GM12878 (cell line): ENCODE measurements around the gene LRRC47. TPM values are rescaled to one million over a fixed set of nuclear protein-coding genes. Genes with fewer than 3 reads are reported as not detected.

Experiments used
- ATAC-seq: fragments of 200-7000 bp; cut with Tn5 transposase; 3 replicates; pipeline ENCODE4 v1.9.1; 2020; ENCODE audit warnings: mild to moderate bottlenecking, moderate library complexity
- BruUV-seq: library from RNA; stranded (reverse); fragments of 400-500 nt; replicated peaks from 2 replicates; lab custom pipeline; 2021; lab: Mats Ljungman, UMichigan
- CTCF ChIA-PET: fragments of 300-600 bp; sonication (Branson Sonifier 250); formaldehyde crosslinking; extraction: SDS; loops from one replicate; lab custom pipeline; 2021; ENCODE audit warnings: inconsistent platforms; lab: Yijun Ruan, JAX
- POLR2A ChIA-PET: fragments of 350-600 bp; formaldehyde crosslinking; extraction: SDS; loops from one replicate; lab custom pipeline; 2021; ENCODE audit warnings: inconsistent platforms; lab: Charles Lee
- RAD21 ChIA-PET: fragments of 300-600 bp; sonication (Branson Sonifier 250); formaldehyde crosslinking; loops from one replicate; lab custom pipeline; 2023; ENCODE audit warnings: antibody characterized with exemption; ENCODE audit not compliant: unreplicated experiment; lab: Charles Lee
- SMC1A ChIA-PET: fragments of 300-600 bp; sonication (Branson Sonifier 250); formaldehyde crosslinking; loops from one replicate; lab custom pipeline; 2023; ENCODE audit not compliant: unreplicated experiment, uncharacterized antibody; lab: Charles Lee
- DNase-seq: peaks from one replicate; pipeline ENCODE4 v3.0.0-alpha.2; 2011; ENCODE audit warnings: low read depth, low spot score
- FAIRE-seq: peaks from 3 replicates; lab custom pipeline; 2011; peaks lifted over from hg19 to GRCh38; lab: Jason Lieb, UNC
- H2AFZ ChIP-seq: 2 replicates; pipeline ENCODE4 v1.6.0; 2011; ENCODE audit warnings: low read depth, low read length, control low read depth; ENCODE audit not compliant: control insufficient read depth
- H3K27ac ChIP-seq: 2 replicates; pipeline ENCODE4 v1.5.1; 2011; ENCODE audit warnings: control low read depth; ENCODE audit not compliant: control insufficient read depth, insufficient read depth
- H3K27me3 ChIP-seq, 2 experiments: replicated peaks in 1 of 2; 2 replicates each; pipeline versions ENCODE4 v1.6.0 to v1.6.1; 2011; ENCODE audit warnings: low read length in 1 of 2; ENCODE audit not compliant: control insufficient read depth in 2 of 2, insufficient read depth in 2 of 2
- H3K36me3 ChIP-seq, 2 experiments: 2 replicates each; pipeline ENCODE4 v1.5.1; 2011; ENCODE audit warnings: low read length in 1 of 2; ENCODE audit not compliant: control insufficient read depth in 2 of 2, insufficient read depth in 2 of 2
- H3K4me1 ChIP-seq: 2 replicates; pipeline ENCODE4 v1.6.1; 2011; ENCODE audit warnings: mild to moderate bottlenecking, low read length, moderate library complexity, mixed read lengths; ENCODE audit not compliant: control insufficient read depth, insufficient read depth
- H3K4me2 ChIP-seq: 2 replicates; pipeline ENCODE4 v1.6.0; 2011; ENCODE audit warnings: control low read depth; ENCODE audit not compliant: control insufficient read depth, insufficient read depth
- H3K4me3 ChIP-seq: fragments of 200-600 bp; sonication (generic); 2 replicates; pipeline ENCODE4 v1.5.1; 2016
- H3K79me2 ChIP-seq: 2 replicates; pipeline ENCODE4 v1.6.0; 2011; ENCODE audit warnings: low read length; ENCODE audit not compliant: control insufficient read depth, insufficient read depth
- H3K9ac ChIP-seq: 2 replicates; pipeline ENCODE4 v1.8.0; 2011; ENCODE audit warnings: low read length, control low read depth, mixed read lengths; ENCODE audit not compliant: control insufficient read depth, insufficient read depth
- H3K9me3 ChIP-seq: replicated peaks from 3 replicates; pipeline ENCODE4 v1.5.1; 2011; ENCODE audit warnings: mild to moderate bottlenecking, low read length; ENCODE audit not compliant: control insufficient read depth, insufficient read depth
- H4K20me1 ChIP-seq: 2 replicates; pipeline ENCODE4 v1.6.0; 2011; ENCODE audit not compliant: control insufficient read depth, insufficient read depth
- BMI1 ChIP-seq: fragments of 450-650 bp; IDR thresholded peaks from 2 replicates; pipeline ENCODE4 v1.6.1; 2016; ENCODE audit warnings: mild to moderate bottlenecking, moderate library complexity, borderline replicate concordance
- EP300 ChIP-seq, 2 experiments: fragments of 150-350 bp in 1 of 2; IDR thresholded peaks; 2 replicates each; pipeline ENCODE4 v1.6.1; 2011 to 2012; ENCODE audit warnings: low read depth in 2 of 2, low read length in 2 of 2, borderline replicate concordance in 1 of 2, improper control_type of control experiment in 1 of 2, inconsistent platforms in 1 of 2; ENCODE audit not compliant: control insufficient read depth in 1 of 2
- ETV6 ChIP-seq, 2 experiments: fragments of 450-650 bp in 1 of 2; IDR thresholded peaks in 1 of 2; conservative IDR thresholded peaks in 1 of 2; 2 replicates each; pipeline ENCODE4 v1.6.1; 2014; ENCODE audit warnings: antibody characterized with exemption in 1 of 2, borderline replicate concordance in 1 of 2, low read depth in 1 of 2, mild to moderate bottlenecking in 1 of 2, moderate library complexity in 1 of 2
- FOXK2 ChIP-seq: fragments of 450-650 bp; IDR thresholded peaks from 2 replicates; pipeline ENCODE4 v1.6.1; 2017; ENCODE audit warnings: mild to moderate bottlenecking, moderate library complexity
- GATAD2B ChIP-seq: fragments of 450-650 bp; conservative IDR thresholded peaks from 2 replicates; pipeline ENCODE4 v1.6.1; 2017; ENCODE audit warnings: low read depth, mild to moderate bottlenecking, moderate library complexity
- JUNB ChIP-seq: IDR thresholded peaks from 2 replicates; pipeline ENCODE4 v1.6.1; 2016; ENCODE audit warnings: antibody characterized with exemption, mild to moderate bottlenecking
- KAT2A ChIP-seq: conservative IDR thresholded peaks from 2 replicates; pipeline ENCODE4 v1.6.1; 2011; ENCODE audit warnings: low read depth, low read length; ENCODE audit not compliant: control insufficient read depth
- MYB ChIP-seq: fragments of 150-350 bp; IDR thresholded peaks from 2 replicates; pipeline ENCODE4 v1.6.1; 2014; ENCODE audit warnings: mild to moderate bottlenecking, low read depth, low read length, borderline replicate concordance
- NR2C1 ChIP-seq: fragments of 450-650 bp; IDR thresholded peaks from 2 replicates; pipeline ENCODE4 v1.6.1; 2017; ENCODE audit warnings: antibody characterized with exemption, mild to moderate bottlenecking, moderate library complexity
- POLR2AphosphoS5 ChIP-seq: IDR thresholded peaks from 2 replicates; pipeline ENCODE4 v1.6.1; 2011; ENCODE audit warnings: mild to moderate bottlenecking, low read length, inconsistent platforms
- POU2F2 ChIP-seq: IDR thresholded peaks from 3 replicates; pipeline ENCODE4 v1.6.1; 2011; ENCODE audit warnings: low read depth, mild to moderate bottlenecking, low read length, borderline replicate concordance
- RFX5 ChIP-seq: IDR thresholded peaks from 2 replicates; pipeline ENCODE4 v1.6.1; 2011; ENCODE audit warnings: low read depth, low read length, improper control_type of control experiment
- SMAD5 ChIP-seq: IDR thresholded peaks from 2 replicates; pipeline ENCODE4 v1.6.1; 2016; ENCODE audit warnings: antibody characterized with exemption, low read depth
- SRF ChIP-seq, 2 experiments: IDR thresholded peaks; 2 replicates each; pipeline ENCODE4 v1.6.1; 2011; ENCODE audit warnings: low read depth in 2 of 2, low read length in 2 of 2, mild to moderate bottlenecking in 1 of 2, moderate library complexity in 1 of 2
- TAF1 ChIP-seq: IDR thresholded peaks from 2 replicates; pipeline ENCODE4 v1.6.1; 2011; ENCODE audit warnings: mild to moderate bottlenecking, low read depth, low read length, borderline replicate concordance
- ZSCAN29 ChIP-seq: fragments of 450-650 bp; IDR thresholded peaks from 2 replicates; pipeline ENCODE4 v1.6.1; 2017; ENCODE audit warnings: mild to moderate bottlenecking, moderate library complexity
- WGBS: methylation state at CpG from one replicate; pipeline ENCODE4 v1.1.6; 2016; ENCODE audit warnings: low lambda C conversion rate; ENCODE audit not compliant: insufficient replicate concordance, insufficient coverage; ENCODE audit errors: missing lambda C conversion rate; 5-methylcytosine and 5-hydroxymethylcytosine counted together
- in situ Hi-C: fragments of 300-500 bp; cut with MboI; formaldehyde crosslinking; loops from 9 replicates; pipeline ENCODE4 v1.14.3; 2018; ENCODE audit warnings: mixed read lengths
- intact Hi-C: fragments of 100-400 bp; cut with micrococcal nuclease; formaldehyde crosslinking; loops from one replicate; pipeline ENCODE4 v1.14.2; 2022; ENCODE audit not compliant: unreplicated experiment
- polyA plus RNA-seq, 11 experiments: library from polyadenylated mRNA; depleted of rRNA in 4 of 11; unstranded in 6 of 11; stranded (reverse) in 5 of 11; fragments of >200 nt; fragmentation: Nextera tagmentation in 4 of 11; fragmentation: Illumina TruSeq in 1 of 11; extraction: Ambion mirVana in 4 of 11; extraction: Trizol in 1 of 11; gene quantifications; 1 replicate in 1 of 11; 2 replicates in 10 of 11; pipeline versions ENCODE4 v1.2.1 to v1.2.3, GENCODE V29; 2011 to 2016; ENCODE audit warnings: inconsistent platforms in 2 of 11, missing spikeins in 2 of 11, low read depth in 1 of 11
- total RNA-seq, 4 experiments: library from RNA; depleted of rRNA in 3 of 4; stranded (reverse); fragments of >200 nt in 3 of 4; fragmentation: Illumina TruSeq in 1 of 4; extraction: Trizol in 1 of 4; gene quantifications; 2 replicates each; pipeline versions ENCODE4 v1.2.1 to v1.2.3, GENCODE V29; 2013 to 2021
- TF ChIP-seq, protein P1 (sequence below): IDR thresholded peaks from 2 replicates; pipeline ENCODE4 v1.6.1; 2012; ENCODE audit warnings: low read depth, low read length, improper control_type of control experiment
- TF ChIP-seq, protein P2 (sequence below): fragments of 450-650 bp; IDR thresholded peaks from 2 replicates; pipeline ENCODE4 v1.6.1; 2016; ENCODE audit warnings: mild to moderate bottlenecking

The LRRC47 gene
- total and polyA plus RNA-seq, 10 of the 15 experiments (the other 5 are each of a cell fraction or from before 2014, with no cell fraction given) = 2.5 to 34.6 (median 18.2) TPM

DNA sequence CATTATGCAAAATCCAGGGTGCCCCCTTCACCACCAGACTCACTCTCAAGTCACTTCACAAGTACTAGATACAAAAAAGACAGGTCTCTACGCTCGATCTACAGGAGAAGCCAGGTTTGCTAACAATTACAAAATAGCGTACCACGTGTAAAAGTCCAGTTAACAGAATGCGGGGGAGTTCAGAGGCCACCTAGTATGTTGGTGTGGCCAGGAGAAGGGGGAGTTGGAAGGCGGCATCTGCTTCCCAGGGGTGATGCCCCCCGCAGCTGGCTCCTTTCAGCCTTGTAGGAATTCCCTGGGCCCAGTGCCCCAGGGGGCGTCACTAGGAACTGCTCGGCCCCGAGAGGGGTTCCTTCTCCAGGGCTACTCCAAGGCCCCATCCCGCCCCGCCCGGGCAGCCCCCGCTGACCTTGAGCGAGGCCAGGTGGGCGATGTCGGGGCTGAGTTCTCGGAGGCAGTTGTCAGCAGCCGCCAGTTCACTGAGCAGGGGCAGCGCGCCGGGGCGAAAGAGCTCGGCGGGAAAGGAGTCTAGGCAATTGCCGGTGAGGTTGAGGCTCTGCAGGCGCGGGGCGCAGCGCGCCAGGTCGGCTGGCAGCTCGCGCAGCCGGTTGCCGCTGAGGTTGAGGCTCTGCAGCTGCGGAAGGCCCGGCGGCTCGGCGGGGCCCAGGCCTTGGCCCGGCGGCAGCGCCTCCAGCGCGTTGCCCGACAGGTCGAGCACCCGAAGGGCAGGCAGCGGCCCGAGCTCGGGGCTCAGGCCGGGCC is 664 bp downstream of the LRRC47 start (continued):
- no peak for TF ChIP-seq POLR2AphosphoS5
- TF ChIP-seq, all 136 proteins: peak for 0

DNA sequence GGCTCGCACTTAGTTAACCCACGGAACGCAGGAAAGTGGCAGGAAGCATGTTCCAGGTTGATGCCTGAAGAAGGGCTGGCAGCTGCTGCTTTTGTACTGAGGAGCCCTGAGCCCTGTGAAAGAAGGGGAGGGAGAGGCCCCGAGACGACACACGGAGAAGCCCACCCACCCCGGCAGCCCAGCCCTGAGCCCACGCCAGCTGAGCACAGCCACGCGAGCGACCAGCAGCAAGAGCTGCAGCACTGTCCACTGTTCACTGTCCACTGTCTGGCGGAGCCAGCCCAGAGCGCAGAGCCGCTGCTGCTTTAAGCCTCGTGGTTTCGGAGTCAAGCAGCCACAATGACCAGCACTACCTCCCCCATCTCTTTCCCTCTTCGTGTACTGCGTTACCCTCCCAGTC is 5.3 kb downstream of the LRRC47 start:
- Histone ChIP-seq H3K4me1 (peaks cover 28% of the 10 kb centered on the region), H2AFZ (no peak overlapping the region), H3K9me3 (no peaks in the 10 kb centered on the region), H3K79me2 (peaks cover 35% of the 10 kb centered on the region), H4K20me1 (peaks cover 5% of the 10 kb centered on the region; the same call in 1 of the 2 replicates), H3K9ac (no peak overlapping the region), H3K27me3 (no peaks in the 10 kb centered on the region), H3K36me3 (peaks cover 6 to 17% of the 10 kb centered on the region in 2 experiments), H3K4me3 (no peak overlapping the region), H3K4me2 (no peak overlapping the region), H3K27ac (no peak overlapping the region)
- ChIA-PET CTCF (no interaction called here), POLR2A (no interaction called here), SMC1A (no interaction called here), RAD21 (no interaction called here)
- intact Hi-C loops = no loop called here
- BruUV-seq = no TSS peak
- over 99% methylated on average over 15 of the region's 18 CpGs for WGBS
- TF ChIP-seq GATAD2B (no peak), FOXK2 (no peak), ETV6 (conservative IDR thresholded peaks at IDR 0.05 in 1 of 2, IDR thresholded peaks at IDR 0.05 in 1 of 2; ENCODE audit: borderline replicate concordance in 1 of 2, low read depth in 1 of 2) (no peak), EP300 (IDR thresholded peaks at IDR 0.05; ENCODE audit: borderline replicate concordance in 1 of 2, control insufficient read depth in 1 of 2, low read depth in 2 of 2, low read length in 2 of 2) (no peak), JUNB (no peak), NR2C1 (no peak), ZSCAN29 (no peak), BMI1 (no peak), KAT2A (no peak), RFX5 (no peak), SMAD5 (no peak), POU2F2 (no peak), MYB (no peak), SRF (IDR thresholded peaks at IDR 0.05; ENCODE audit: low read depth in 2 of 2, low read length in 2 of 2) (no peak), TAF1 (no peak)
- TF ChIP-seq, protein P1, sequence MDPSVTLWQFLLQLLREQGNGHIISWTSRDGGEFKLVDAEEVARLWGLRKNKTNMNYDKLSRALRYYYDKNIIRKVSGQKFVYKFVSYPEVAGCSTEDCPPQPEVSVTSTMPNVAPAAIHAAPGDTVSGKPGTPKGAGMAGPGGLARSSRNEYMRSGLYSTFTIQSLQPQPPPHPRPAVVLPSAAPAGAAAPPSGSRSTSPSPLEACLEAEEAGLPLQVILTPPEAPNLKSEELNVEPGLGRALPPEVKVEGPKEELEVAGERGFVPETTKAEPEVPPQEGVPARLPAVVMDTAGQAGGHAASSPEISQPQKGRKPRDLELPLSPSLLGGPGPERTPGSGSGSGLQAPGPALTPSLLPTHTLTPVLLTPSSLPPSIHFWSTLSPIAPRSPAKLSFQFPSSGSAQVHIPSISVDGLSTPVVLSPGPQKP = no peak
- TF ChIP-seq, protein P2, sequence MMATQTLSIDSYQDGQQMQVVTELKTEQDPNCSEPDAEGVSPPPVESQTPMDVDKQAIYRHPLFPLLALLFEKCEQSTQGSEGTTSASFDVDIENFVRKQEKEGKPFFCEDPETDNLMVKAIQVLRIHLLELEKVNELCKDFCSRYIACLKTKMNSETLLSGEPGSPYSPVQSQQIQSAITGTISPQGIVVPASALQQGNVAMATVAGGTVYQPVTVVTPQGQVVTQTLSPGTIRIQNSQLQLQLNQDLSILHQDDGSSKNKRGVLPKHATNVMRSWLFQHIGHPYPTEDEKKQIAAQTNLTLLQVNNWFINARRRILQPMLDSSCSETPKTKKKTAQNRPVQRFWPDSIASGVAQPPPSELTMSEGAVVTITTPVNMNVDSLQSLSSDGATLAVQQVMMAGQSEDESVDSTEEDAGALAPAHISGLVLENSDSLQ = no peak
- FAIRE-seq (no peak), DNase-seq (no peak), ATAC-seq (no peak)
- in situ Hi-C loops = no loop called here
